22Rv1 (cell line): ENCODE data around the gene LIPM.

Experiments
- CTCF ChIP-seq: fragments of 450-650 bp; IDR thresholded peaks from 2 replicates; pipeline ENCODE4 v1.5.1; 2017; ENCODE audit warnings: mild to moderate bottlenecking
- ZFX ChIP-seq: fragments of 450-650 bp; IDR thresholded peaks from 2 replicates; pipeline ENCODE4 v1.6.1; 2017; ENCODE audit warnings: antibody characterized with exemption, borderline replicate concordance

DNA sequence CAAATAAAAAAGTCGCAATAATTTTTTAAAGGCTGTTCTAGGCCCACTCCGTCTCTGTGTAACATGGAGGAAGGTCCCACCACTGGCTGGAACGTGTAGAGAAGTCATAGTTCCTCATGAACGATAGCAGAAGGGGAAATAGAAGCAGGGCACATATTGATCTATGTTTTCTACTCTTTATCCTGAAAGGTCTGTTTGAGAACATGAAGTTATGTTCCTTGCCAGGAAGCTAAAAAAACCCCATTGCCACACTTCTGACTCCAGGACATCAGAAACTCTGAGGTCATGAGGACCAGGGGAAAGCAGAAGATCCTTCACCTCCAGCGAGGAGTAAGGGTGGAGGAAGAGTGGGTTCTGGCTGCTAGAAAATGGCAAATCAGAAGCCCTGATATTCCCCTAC is 38.4 kb downstream of the LIPM start:
- TF ChIP-seq CTCF (no peak), ZFX (no peak)
